Activated CD4-positive, alpha-beta T cell treated with anti-CD3 and anti-CD28 coated beads for 48 hours (primary cell): Measurements from ENCODE around the gene TMPRSS2.

Experiments used
- DNase-seq: peaks from one replicate; pipeline ENCODE4 v3.0.0-alpha.2; 2020

Gene TMPRSS2

DNA sequence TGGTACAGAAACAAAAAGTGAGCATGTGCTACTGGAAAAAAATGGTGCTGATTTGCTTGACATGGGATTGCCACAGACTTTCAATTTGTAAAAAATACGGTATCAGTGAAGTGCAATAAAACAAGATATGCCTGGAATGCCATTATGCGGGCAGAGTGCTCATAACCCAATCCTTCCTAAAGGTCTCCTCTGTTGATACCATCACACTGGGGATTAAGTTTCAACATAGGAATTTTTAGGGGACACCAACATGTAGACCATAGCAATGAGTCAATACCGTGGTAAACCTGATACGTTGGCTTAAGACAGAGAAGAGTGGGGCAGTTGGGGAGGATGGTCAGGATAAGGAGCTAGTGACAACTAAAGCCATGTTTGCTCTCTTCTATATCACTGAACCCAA lies 61.4 kb downstream of the TMPRSS2 start:
- no peak for DNase-seq

DNA sequence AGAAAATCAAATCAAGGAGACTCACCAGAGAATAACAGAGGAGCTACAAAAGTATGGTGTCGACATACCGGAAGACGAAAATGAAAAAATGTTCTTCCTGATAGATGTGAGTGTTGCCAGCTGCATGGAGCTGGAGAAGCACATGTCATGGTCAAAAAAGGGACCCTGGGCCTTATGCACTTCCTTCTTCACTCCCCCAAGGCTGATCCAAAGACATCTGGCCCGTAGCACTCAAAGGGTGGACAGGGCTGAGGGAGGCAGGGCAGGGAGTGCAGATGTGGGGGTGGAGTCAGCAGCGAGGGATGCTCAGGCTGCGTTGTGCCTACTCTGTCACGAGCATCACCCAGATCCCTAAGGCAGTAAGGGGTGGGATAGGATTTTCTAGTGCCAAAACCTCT lies 62.5 kb downstream of the TMPRSS2 start:
- DNase-seq = no peak

DNA sequence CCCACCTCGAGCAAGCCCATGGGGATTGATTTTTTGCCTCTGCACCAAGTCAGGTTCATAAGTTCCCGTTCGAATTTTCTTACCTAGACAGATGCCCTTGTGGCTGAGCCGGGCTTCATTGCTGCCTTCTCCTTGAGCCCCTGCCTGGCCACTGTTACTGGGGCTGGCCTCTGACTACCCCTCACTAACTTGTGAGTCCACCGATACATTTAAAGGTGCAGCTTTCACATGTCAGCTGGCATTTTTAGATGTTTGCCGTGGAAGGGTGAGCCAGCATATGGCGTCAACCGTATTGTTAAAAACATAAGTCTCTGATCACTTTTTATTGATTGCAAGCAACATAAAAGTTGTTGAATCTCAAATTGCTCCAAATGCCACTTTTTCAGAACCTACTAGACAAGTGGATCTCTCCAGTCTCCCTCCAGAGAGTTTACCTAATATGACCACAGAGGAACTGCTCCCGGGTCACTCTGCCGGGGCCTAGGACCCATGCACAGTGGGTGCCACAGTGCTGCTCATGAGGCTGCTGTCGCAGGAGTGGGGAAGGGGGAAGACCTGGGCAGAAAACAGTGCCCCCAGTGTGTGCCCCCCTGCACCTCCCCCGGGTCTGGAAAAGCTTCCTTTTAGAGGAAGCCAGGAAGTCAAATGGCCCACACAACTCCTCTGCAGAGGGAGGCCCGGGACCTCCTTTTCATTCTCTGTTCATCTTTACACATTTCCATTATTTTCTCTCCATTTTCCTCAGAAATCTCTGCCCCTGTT lies 63.1 kb downstream of the TMPRSS2 start:
- no peak for DNase-seq

DNA sequence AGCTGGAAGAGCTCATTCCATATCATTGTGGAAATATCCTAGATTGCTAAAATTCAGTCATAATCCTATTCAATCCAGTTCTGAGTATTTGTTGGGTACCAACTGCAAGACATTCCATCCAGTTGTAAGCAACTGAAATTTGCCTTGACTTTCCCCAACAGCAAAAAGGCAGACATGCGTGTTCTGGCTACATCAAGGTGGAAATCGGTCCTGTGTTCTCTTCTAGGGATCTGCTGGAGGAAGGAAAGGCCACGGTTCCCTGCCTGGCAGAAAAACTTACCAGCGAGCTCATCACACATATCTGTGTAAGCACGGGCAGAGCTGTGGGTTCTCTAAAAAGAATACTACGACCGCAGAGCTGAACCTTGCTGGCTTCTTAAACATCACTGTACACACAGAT lies 64.4 kb downstream of the TMPRSS2 start:
- no peak for DNase-seq

DNA sequence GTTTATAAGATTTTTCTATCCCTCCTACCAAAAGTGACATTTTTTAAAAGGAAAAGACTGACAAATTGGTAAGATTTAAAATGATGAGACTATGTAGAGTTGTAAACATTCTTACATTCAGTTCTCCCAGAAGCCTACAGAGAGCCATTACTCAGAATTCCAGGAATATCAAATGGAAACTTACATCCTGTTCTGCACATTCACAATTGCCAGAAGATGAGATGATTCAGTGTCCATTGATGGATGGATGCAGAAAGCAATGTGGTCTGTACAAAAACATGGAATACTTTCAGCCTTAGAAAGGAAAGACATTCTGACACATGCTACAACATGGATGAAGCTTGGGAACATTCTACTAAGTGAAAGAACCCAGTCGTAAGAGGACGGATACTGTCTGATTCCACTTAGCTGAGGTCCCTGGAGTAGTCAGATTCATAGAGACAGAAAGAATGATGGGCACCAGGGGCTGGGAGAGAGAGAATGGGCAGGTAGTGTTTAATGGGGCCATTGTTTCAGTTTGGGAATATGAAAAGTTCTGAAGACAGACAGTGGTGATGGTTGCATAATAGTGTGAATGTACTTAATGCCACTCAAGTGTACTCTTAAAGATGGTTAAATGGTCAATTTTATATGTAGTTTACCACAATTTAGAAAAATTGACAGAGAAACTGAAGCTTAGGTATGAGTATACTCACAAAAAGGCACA lies 65.3 kb downstream of the TMPRSS2 start:
- DNase-seq = no peak

DNA sequence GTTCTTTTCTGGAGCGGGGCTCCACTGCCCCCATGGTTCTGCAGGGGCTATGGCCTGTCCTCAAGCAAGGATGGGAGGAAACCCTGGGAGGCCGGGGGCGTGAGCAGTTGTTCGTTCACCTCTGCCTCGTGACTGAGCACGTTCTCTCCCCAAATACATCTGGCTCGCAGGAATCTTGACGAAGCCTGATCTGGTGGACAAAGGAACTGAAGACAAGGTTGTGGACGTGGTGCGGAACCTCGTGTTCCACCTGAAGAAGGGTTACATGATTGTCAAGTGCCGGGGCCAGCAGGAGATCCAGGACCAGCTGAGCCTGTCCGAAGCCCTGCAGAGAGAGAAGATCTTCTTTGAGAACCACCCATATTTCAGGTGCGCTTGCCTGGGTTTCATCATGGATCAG lies 66.4 kb downstream of the TMPRSS2 start:
- DNase-seq = no peak

DNA sequence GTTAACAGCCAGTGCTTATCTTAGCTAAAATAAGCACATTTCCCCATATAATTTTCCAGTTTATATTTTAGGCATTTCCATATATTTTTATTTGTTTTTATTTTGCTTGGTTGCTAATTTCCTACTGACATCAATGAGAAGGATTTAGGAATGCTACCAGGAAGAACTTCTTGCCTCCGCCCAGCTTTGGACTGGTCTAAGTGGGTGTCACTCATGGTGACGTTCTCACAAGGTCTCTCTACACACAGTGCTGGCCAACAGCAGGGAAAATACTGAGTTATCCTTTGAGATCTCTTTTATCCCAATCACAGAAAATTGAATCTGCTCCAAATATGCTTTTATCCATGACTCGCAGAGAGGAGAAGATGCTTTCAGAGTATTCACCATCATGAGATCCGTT lies 68.7 kb downstream of the TMPRSS2 start:
- DNase-seq = no peak

DNA sequence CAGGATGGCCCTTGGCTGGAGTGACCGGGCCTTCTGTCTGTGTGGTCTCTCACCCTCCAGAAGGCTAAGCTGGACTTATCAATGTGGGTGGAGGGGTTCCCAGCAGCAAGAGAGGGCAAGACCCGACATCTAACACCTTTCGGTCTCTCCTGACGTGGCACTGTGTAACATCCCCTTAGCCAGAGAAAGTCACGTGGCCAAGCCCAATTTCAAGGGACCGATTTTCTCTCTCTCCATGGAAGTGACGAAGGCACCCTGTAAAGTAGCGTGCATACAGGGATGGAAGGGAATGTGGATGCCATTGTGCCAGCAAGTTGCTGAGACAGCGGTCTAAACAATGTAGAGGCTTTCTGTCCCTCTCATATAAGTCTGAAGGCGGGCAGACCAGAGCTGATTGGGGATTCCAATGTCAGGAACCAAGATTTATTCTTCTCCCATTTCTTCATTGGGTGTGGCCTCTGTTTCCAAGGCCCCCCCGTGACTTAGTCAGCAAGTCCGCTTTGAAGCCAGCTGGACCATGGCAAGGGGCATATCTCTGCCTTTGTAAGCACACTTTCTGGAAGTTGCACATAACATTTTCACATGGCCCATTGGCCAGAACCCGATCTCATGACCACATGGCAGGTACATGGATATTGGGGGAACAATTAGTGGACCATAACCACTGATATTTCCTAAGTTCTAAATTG lies 69.4 kb downstream of the TMPRSS2 start:
- DNase-seq = no peak

DNA sequence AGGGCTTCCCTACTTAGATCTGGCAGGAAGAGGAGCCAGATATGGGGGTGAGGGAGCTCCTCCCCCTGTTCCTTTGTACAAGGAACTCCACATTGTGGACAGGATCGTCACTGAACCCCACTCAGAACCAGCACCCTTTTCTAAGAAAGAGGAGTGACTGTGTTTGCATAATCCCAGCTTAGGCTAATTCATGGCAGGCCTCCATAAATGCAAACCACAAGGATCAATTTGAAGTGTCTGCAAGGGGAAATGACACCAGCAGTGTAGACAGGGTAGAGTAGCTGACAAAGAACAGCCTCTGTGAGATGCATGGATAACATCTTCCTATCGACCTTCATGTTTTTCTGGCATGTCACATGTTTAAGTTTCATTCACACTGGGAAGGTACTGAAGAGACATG lies 70.2 kb downstream of the TMPRSS2 start:
- no peak for DNase-seq

DNA sequence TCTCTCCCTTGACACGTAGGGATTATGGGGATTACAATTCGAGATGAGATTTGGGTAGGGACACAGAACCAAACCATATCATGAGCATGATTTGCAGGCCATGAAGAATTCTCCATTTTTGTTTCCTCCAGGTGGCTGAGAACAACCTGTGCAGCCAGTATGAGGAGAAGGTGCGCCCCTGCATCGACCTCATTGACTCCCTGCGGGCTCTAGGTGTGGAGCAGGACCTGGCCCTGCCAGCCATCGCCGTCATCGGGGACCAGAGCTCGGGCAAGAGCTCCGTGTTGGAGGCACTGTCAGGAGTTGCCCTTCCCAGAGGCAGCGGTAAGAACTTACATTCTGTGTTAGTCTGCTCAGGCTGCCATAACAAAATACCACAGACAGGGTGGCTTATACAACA lies 72.3 kb downstream of the TMPRSS2 start:
- no peak for DNase-seq

DNA sequence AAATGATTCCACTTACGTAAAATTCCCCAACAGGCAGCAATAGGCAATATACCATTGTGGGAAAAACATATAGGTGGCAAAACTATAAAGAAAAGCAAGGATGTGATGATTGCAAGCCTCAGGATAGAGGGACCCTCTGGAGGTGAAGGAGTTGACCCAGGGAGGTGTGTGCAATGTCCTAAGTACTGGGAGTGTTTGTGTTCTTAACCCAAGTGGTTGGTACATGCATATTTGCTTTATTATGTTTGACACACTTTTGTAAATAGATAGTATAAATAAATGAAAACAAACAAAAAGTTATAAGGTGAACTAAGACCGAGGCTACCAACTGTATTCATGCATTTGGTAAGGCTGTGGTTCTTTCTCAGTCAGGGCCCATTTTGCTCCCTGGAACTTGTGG lies 74.4 kb downstream of the TMPRSS2 start:
- no peak for DNase-seq

DNA sequence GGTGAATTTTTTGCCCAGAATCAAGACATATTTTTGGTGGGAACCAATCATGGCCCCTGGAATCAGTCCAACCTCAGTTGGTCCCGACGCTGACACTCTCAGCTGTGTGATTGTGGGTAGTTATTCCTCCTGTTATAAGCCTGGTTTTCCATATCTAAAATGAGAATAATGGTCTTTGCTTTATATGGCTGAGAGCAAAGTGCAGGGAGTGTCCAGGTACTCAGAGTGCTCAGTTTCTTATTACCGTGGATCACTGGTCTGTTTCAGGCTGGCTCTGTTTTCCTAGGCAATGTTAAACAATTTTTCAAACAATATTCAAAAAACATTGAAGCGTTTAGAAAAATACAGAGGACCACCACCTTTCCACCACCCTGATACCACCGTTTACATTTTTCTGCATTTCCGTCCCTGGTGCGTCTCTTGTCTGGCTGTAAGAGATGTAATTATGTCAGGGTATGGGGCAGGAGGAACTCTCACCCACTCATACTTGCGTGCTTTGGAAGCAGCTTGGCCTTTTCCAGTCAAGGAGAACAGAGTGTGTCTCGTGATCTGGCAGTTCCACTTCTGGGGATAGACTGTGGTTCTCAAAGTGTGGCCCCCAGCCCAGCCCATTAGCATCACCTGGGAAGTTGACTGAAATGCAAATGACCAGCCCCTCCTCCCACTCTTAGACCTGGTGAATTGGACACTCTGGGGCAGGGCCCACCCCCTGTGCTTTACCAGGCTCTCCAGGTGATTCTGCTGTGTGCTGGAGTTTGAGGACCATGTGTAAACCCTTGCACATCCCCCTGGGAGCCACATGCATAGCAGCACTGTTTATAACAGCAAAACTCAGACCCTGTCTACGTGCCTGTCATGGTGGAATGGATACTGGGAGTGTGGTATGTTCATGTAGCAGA lies 75.1 kb downstream of the TMPRSS2 start:
- DNase-seq = no peak

DNA sequence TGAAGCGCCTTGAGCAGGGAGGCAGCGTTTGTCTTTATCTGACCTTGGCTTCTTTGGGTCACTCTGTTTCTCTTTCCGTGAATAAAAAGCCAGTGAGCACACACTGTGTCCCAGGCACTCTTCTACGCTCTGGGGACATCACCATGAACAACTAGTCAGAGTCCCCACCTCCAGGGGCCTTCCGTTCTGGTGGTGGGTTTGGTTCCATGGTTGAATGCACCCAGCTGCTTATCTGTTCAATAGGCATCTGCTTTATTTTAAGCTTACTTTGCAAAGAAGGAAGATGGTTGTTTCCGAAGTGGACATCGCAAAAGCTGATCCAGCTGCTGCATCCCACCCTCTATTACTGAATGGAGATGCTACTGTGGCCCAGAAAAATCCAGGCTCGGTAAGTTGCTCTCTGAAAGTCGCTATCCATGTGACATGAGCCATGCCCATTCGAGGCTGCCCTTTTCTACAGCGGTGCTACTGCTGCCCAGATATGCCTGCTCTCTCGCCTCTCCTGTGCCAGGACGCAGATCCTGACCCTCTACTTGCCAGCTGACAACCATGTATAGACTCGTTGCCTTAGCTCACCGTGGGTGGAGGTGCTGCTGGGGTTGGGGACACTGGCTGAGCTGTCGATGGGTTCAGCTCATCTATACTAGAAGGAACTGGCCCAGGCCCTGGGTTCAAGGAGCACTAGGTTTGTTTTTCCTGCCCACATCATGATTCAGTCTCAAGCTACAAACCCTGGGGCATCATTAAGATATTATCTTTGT lies 76.0 kb downstream of the TMPRSS2 start:
- no peak for DNase-seq

DNA sequence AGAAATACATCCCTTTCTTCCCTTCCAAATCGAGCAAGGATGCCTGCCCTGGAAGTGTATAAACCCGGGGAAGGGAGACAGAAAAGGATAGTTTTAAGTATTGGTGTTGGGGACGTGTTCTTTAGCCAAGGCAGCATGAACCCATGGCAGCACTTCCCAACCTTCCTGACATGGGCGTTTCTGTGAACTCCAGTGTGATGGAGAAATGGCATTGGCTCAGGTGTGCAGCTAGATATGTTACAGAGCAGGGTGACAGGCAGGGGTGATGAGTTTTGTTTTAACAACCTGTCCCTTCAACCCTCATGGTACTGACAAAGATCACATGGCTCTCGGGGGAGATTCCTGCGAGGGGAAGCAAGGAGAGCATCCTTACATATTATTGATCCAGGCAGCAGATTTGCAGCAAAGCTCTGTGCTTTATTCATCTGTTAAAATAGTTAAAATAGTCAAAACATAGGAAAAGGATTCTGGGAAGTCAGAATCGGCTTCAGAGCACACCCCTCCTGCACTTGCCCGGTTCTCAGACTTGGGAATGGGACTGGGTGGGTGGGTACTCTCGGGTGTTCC lies 78.0 kb downstream of the TMPRSS2 start:
- no peak for DNase-seq

DNA sequence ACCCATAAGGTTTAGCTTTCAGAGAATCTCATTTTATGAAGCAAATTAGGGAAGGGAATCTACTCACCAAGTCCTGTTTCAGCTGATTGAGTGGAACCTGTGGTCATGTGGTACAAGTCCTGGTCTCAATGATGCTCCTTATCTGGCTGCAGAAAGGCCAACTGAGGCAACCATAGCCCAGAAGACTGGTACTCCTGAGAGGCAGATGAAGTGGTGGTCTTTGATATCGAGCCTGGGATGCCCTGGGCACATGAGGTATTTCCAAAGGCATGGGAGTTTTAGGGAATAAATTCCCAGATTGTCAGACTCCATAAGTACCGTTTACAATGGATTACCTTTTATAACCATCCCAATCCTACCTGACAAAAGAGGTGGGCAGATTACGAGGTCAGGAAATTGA lies 78.7 kb downstream of the TMPRSS2 start:
- no peak for DNase-seq

DNA sequence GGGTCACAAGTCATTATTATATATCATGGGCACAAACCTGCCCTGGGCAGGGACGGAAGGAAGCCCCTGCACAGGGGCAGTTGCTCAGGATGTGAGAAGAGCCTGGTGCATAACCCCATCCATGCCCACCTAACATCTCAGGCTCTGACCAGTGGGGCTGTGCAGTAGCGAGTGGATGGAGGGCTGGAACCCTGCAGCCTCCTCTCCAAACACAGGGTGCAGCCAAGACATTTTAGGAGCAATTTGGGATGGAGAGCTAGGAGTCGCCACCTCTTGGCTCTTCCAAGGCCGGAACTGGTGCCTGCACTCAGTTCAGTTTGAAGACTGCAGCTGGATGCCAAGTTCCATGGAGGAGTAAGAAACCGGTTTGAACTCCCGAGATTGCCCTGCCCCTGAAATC lies 79.1 kb downstream of the TMPRSS2 start:
- DNase-seq = no peak

DNA sequence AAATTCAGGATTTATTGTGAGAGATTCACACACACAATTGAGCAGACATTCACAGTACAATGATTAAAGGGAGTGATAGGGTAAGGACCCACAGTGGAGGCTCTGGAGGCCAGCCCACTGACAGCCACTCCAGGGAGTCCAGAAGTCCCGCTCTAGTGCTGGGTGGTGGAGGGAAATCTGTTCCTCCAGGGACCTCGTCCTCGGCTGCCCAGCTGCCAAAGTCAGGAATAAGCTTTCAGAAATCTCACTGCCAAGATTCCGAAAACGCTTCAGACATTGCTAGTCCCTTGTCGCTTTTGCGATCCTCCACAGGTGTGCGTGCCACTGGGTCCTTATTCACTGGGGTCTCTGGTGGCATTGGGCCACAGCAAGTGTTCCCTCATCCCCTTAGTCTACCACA lies 79.6 kb downstream of the TMPRSS2 start:
- DNase-seq = no peak

DNA sequence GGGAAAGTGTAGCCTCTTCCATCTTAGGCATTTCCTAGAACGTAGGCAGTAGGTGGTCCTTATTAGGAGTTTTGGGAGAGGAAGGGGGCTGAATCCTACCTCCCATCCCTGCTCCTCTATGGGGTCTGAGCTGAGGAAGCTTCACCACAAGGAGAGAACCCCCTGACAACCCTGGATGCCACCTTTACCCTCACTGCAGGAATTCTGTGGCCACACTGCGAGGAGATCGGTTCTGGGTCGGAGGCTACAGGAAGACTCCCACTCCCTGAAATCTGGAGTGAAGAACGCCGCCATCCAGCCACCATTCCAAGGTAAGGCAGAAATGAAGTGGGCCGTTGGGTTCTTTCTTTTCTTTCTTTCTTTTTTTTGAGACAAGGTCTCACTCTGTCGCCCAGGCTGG lies 80.4 kb downstream of the TMPRSS2 start:
- DNase-seq = no peak

DNA sequence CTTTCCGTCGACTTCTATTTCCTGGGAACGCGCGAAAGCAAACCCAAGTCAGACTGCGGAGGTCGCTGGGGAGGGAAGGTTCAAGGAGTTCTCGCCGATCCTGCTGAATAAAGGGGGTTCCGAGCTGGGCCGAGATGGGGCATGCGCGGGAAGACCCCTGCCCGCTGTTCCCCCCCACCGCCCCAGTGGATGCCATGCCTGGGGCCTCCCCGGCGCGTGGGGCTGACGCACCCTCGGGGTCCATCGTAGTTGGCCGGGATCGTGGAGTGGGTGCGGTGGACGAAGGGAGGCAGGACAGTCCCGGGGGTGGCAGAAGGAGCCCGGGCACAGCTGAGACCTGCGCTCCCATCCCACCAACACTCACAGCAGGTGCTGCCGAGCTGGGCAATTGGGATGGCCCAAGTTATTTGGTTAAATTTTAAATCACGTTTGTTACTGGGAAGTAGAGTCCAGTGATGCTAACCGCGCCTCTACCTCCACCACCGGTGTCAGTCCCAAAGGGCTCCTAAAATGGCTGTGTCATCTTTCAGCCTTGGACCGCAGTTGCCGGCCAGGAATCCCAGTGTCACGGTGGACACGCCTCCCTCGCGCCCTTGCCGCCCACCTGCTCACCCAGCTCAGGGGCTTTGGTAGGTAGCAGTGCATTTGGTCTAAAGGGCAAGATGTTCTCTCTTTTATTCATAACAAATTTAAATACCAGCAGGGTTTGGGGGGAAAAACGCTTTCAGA lies 81.1 kb downstream of the TMPRSS2 start:
- DNase-seq = peak; percentile 18

DNA sequence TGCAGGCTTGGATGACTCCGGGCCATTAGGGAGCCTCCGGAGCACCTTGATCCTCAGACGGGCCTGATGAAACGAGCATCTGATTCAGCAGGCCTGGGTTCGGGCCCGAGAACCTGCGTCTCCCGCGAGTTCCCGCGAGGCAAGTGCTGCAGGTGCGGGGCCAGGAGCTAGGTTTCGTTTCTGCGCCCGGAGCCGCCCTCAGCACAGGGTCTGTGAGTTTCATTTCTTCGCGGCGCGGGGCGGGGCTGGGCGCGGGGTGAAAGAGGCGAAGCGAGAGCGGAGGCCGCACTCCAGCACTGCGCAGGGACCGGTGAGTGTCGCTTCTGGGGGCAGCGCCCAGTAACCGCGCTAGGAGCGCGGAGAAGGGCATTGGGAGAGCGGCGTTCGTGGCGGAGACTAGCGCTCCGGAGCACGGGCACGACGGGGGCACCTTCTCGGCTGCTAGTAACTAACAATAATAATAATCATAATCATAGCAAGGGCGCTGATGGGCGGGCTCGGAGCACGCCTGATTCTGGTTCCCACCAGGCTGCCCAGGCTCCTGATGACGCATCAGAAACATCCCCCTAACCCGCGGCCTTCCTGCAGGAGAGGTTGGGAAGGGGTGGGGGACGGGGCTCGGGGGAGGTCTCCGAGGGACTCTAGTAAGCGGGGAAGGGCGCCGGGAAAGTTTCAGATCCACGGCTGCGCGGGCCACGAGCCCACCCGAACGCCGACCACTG lies 81.8 kb downstream of the TMPRSS2 start, which contains the start of gene MX1:
Gene MX1 (plus strand): TSS at position 286 of the 722 bp plus-strand sequence. CDS start 5,832 bp downstream, outside the sequence.
- DNase-seq = peak; percentile 92
